GM19193 (cell line): Measurements from ENCODE around the gene SCN8A.

Source experiments
- POLR2A ChIP-seq: IDR thresholded peaks from 4 replicates; pipeline ENCODE4 v1.6.1; 2011; ENCODE audit not compliant: insufficient read depth, insufficient read length; ENCODE audit errors: extremely low read depth

The SCN8A gene

GRCh38 chr12:51591016-51591901 lies at the start of gene SCN8A:
TSS of gene SCN8A (plus strand) at chr12:51591233. CDS start at chr12:51662818, 71,585 bp downstream.
- no peak for TF ChIP-seq POLR2A

GRCh38 chr12:51546097-51546496 lies 44.9 kb upstream of the SCN8A start:
- TF ChIP-seq POLR2A, result no peak

GRCh38 chr12:51547606-51548005 lies 43.4 kb upstream of the SCN8A start:
- no peak for TF ChIP-seq POLR2A

- no peak for TF ChIP-seq POLR2A
Observed at GRCh38 chr12:51548241-51548640, 42.8 kb upstream of the SCN8A start.

GRCh38 chr12:51549637-51550036 lies 41.4 kb upstream of the SCN8A start:
- no peak for TF ChIP-seq POLR2A

- no peak for TF ChIP-seq POLR2A
Observed at GRCh38 chr12:51579321-51579850, 11.6 kb upstream of the SCN8A start.

- no peak for TF ChIP-seq POLR2A
Observed at GRCh38 chr12:51589060-51589459, 2.0 kb upstream of the SCN8A start.

- no peak for TF ChIP-seq POLR2A
Observed at GRCh38 chr12:51589557-51590176, 1.4 kb upstream of the SCN8A start.

GRCh38 chr12:51590347-51591015 lies 552 bp upstream of the SCN8A start:
- no peak for TF ChIP-seq POLR2A

- TF ChIP-seq POLR2A, result no peak
Observed at GRCh38 chr12:51592034-51592705, 1.1 kb downstream of the SCN8A start.

- no peak for TF ChIP-seq POLR2A
Observed at GRCh38 chr12:51593021-51593420, 2.0 kb downstream of the SCN8A start.

- TF ChIP-seq POLR2A, result no peak
Observed at GRCh38 chr12:51593539-51593938, 2.5 kb downstream of the SCN8A start.

GRCh38 chr12:51598156-51598555 lies 7.1 kb downstream of the SCN8A start:
- TF ChIP-seq POLR2A, result no peak

GRCh38 chr12:51600721-51601120 lies 9.7 kb downstream of the SCN8A start:
- no peak for TF ChIP-seq POLR2A

GRCh38 chr12:51601241-51601640 lies 10.2 kb downstream of the SCN8A start:
- no peak for TF ChIP-seq POLR2A
